HCT116 (cell line): Measurements from ENCODE around the gene SPTBN1. TPM values are rescaled to one million over a fixed set of nuclear protein-coding genes. Genes with fewer than 3 reads are reported as not detected.

Experiments used
- ATAC-seq: fragments of 200-7000 bp; cut with Tn5 transposase; 2 replicates; pipeline ENCODE4 v1.9.1; 2020; ENCODE audit warnings: mild to moderate bottlenecking, moderate library complexity
- BruUV-seq: library from RNA; stranded (reverse); fragments of 400-500 nt; replicated peaks from 2 replicates; lab custom pipeline; 2021; lab: Mats Ljungman, UMichigan
- CTCF ChIA-PET: fragments of 300-600 bp; sonication (Branson Sonifier 250); formaldehyde crosslinking; loops from one replicate; lab custom pipeline; 2021; ENCODE audit warnings: antibody characterized with exemption; lab: Charles Lee
- POLR2A ChIA-PET: fragments of 300-600, 350-600 bp; sonication (Branson Sonifier 250); formaldehyde crosslinking; loops from one replicate; lab custom pipeline; 2021; ENCODE audit warnings: antibody characterized with exemption; lab: Charles Lee
- RAD21 ChIA-PET, 2 experiments: fragments of 300-600 bp; sonication (Branson Sonifier 250); formaldehyde crosslinking; loops; one replicate each; lab custom pipeline; 2023; ENCODE audit warnings: low total read pairs in 2 of 2; ENCODE audit not compliant: uncharacterized antibody in 2 of 2, unreplicated experiment in 2 of 2, low non-redundant PET in 1 of 2; lab: Charles Lee
- DNase-seq: peaks from one replicate; pipeline ENCODE4 v3.0.0-alpha.2; 2010; ENCODE audit warnings: low read depth, low spot score
- H2AFZ ChIP-seq: fragments of 200-600 bp; shearing (Covaris generic), sonication (generic); 2 replicates; pipeline ENCODE4 v1.6.1; 2017; ENCODE audit warnings: low read depth, mixed run types, mixed read lengths, antibody characterized with exemption, low read length; ENCODE audit not compliant: poor library complexity, severe bottlenecking
- H3K27ac ChIP-seq: 2 replicates; pipeline ENCODE4 v1.5.1; 2012; ENCODE audit warnings: low read depth, low read length
- H3K27me3 ChIP-seq: fragments of 200-600 bp; sonication (generic); 2 replicates; pipeline ENCODE4 v1.6.1; 2016; ENCODE audit warnings: mixed run types, low read length, mixed read lengths; ENCODE audit not compliant: insufficient read depth
- H3K36me3 ChIP-seq, 2 experiments: fragments of 200-500 bp in 1 of 2; fragments of 200-600 bp in 1 of 2; sonication (Bioruptor generic) in 1 of 2; sonication (generic) in 1 of 2; 2 replicates each; pipeline versions ENCODE4 v1.5.1 to v1.6.1; 2014 to 2016; ENCODE audit warnings: low read length in 2 of 2, inconsistent platforms in 1 of 2, mixed read lengths in 1 of 2, mixed run types in 1 of 2; ENCODE audit not compliant: insufficient read depth in 2 of 2, control insufficient read depth in 1 of 2
- H3K4me1 ChIP-seq, 2 experiments: fragments of 200-600 bp in 1 of 2; sonication (generic) in 1 of 2; 2 replicates each; pipeline versions ENCODE4 v1.5.1 to v1.6.1; 2012 to 2017; ENCODE audit warnings: low read length in 2 of 2, inconsistent platforms in 1 of 2, mild to moderate bottlenecking in 1 of 2, mixed read lengths in 1 of 2, mixed run types in 1 of 2, moderate library complexity in 1 of 2; ENCODE audit not compliant: insufficient read depth in 2 of 2, control insufficient read depth in 1 of 2
- H3K4me2 ChIP-seq: fragments of 200-600 bp; sonication (generic); 2 replicates; pipeline ENCODE4 v1.6.1; 2017; ENCODE audit warnings: mixed run types, low read length, mixed read lengths
- H3K4me3 ChIP-seq, 2 experiments: fragments of 200-600 bp in 1 of 2; sonication (generic) in 1 of 2; replicated peaks in 1 of 2; 2 replicates each; pipeline ENCODE4 v1.5.1; 2011 to 2016; ENCODE audit warnings: low read length in 2 of 2, control low read depth in 1 of 2, low read depth in 1 of 2, mild to moderate bottlenecking in 1 of 2, mixed read lengths in 1 of 2, mixed run types in 1 of 2
- H3K79me2 ChIP-seq: fragments of 200-600 bp; sonication (generic); 2 replicates; pipeline ENCODE4 v1.6.1; 2017; ENCODE audit warnings: mild to moderate bottlenecking, mixed run types, low read length, moderate library complexity, mixed read lengths; ENCODE audit not compliant: insufficient read depth
- H3K9ac ChIP-seq: fragments of 200-600 bp; sonication (generic); 2 replicates; pipeline ENCODE4 v1.6.1; 2016; ENCODE audit warnings: low read length, mixed read lengths
- H3K9me2 ChIP-seq: fragments of 200-600 bp; sonication (generic), shearing (Covaris generic); 2 replicates; pipeline ENCODE4 v1.6.1; 2017; ENCODE audit warnings: mixed run types, mild to moderate bottlenecking, moderate library complexity; ENCODE audit not compliant: insufficient read depth
- H3K9me3 ChIP-seq, 2 experiments: fragments of 200-500 bp in 1 of 2; fragments of 200-600 bp in 1 of 2; sonication (Bioruptor generic) in 1 of 2; sonication (generic) in 1 of 2; 2 replicates each; pipeline ENCODE4 v1.6.1; 2014 to 2017; ENCODE audit warnings: low read length in 2 of 2, mixed read lengths in 2 of 2, inconsistent platforms in 1 of 2, low read depth in 1 of 2, mild to moderate bottlenecking in 1 of 2, mixed run types in 1 of 2, moderate library complexity in 1 of 2; ENCODE audit not compliant: control insufficient read depth in 1 of 2, insufficient read depth in 1 of 2
- H4K20me1 ChIP-seq: fragments of 200-600 bp; sonication (generic), shearing (Covaris generic); 2 replicates; pipeline ENCODE4 v1.6.1; 2017; ENCODE audit warnings: mixed run types, mild to moderate bottlenecking, moderate library complexity; ENCODE audit not compliant: insufficient read depth
- ATF3 ChIP-seq: IDR thresholded peaks from 2 replicates; pipeline ENCODE4 v1.6.1; 2012
- CEBPB ChIP-seq: IDR thresholded peaks from 2 replicates; pipeline ENCODE4 v1.6.1; 2012; ENCODE audit warnings: low read depth
- EGR1 ChIP-seq: IDR thresholded peaks from 2 replicates; pipeline ENCODE4 v1.6.1; 2012; ENCODE audit warnings: low read depth
- EZH2 ChIP-seq: fragments of 200-600 bp; sonication (generic); IDR thresholded peaks from 2 replicates; pipeline ENCODE4 v1.6.1; 2017; ENCODE audit warnings: antibody characterized with exemption, mixed run types
- POLR2A ChIP-seq: IDR thresholded peaks from 2 replicates; pipeline ENCODE4 v1.7.0; 2011; ENCODE audit warnings: borderline replicate concordance; ENCODE audit not compliant: insufficient read depth, insufficient read length; ENCODE audit errors: extremely low read depth
- RAD21 ChIP-seq: IDR thresholded peaks from 2 replicates; pipeline ENCODE4 v1.6.1; 2012; ENCODE audit warnings: low read depth, mild to moderate bottlenecking
- SRF ChIP-seq: IDR thresholded peaks from 2 replicates; pipeline ENCODE4 v1.6.1; 2012; ENCODE audit warnings: low read depth
- ZFX ChIP-seq: fragments of 450-650 bp; IDR thresholded peaks from 2 replicates; pipeline ENCODE4 v1.6.1; 2017
- ZNF274 ChIP-seq: fragments of 200-500 bp; sonication (Bioruptor generic); IDR thresholded peaks from 2 replicates; pipeline ENCODE4 v1.6.1; 2014; ENCODE audit warnings: mild to moderate bottlenecking, low read depth, low read length, inconsistent platforms
- intact Hi-C: fragments of 100-400 bp; cut with micrococcal nuclease; formaldehyde crosslinking; loops from 2 replicates; pipeline ENCODE4 v1.10.0; 2022
- total RNA-seq: library from RNA; stranded (reverse); gene quantifications from one replicate; pipeline ENCODE4 v1.2.1, GENCODE V29; 2021; ENCODE audit not compliant: unreplicated experiment
- TF ChIP-seq, protein P1 (sequence below), 3 experiments: fragments of 200-600 bp in 1 of 3; sonication (generic) in 1 of 3; IDR thresholded peaks in 2 of 3; conservative IDR thresholded peaks in 1 of 3; 2 replicates each; pipeline ENCODE4 v1.5.1; 2012 to 2017; ENCODE audit warnings: low read depth in 2 of 3, low read length in 2 of 3, antibody characterized with exemption in 1 of 3, borderline replicate concordance in 1 of 3, control low read depth in 1 of 3, mild to moderate bottlenecking in 1 of 3, mixed read lengths in 1 of 3, mixed run types in 1 of 3, moderate library complexity in 1 of 3; ENCODE audit not compliant: insufficient read depth in 1 of 3

SPTBN1 gene
- total RNA-seq, 1 experiment from 2014 or later: 84.4 TPM

GRCh38 chr2:54665436-54665856, 209.3 kb downstream of the SPTBN1 start:
- H3K4me3 ChIP-seq: no peak overlapping the region
- H3K9me2 ChIP-seq: no peaks in the 10 kb centered on the region
- DNase-seq (peak; percentile 32), ATAC-seq (peak; percentile 83)
- no peak overlapping the region for H2AFZ ChIP-seq
- H3K27ac ChIP-seq: no peak overlapping the region
- intact Hi-C loops: loop anchor here (1.0 to 10.0 kb wide), 4 partner anchors 39 to 512 kb away; no protein-coding TSS in a partner anchor
- no peak overlapping the region for H3K4me2 ChIP-seq
- H3K27me3 ChIP-seq: no peaks in the 10 kb centered on the region
- ChIA-PET RAD21 (interaction anchor here (0.6 to 1.5 kb wide), 5 partner anchors 39 to 173 kb away, joined by 3 to 5 read pairs (median 4); no protein-coding TSS in a partner anchor), CTCF (interaction anchor here (0.8 to 3.7 kb wide), 17 partner anchors 9 to 558 kb away, joined by 3 to 47 read pairs (median 6); no protein-coding TSS in a partner anchor), POLR2A (interaction anchor here (1.5 kb wide), 1 partner anchor 39 kb away, joined by 6 read pairs; no protein-coding TSS in a partner anchor)
- peaks cover 0 to 8% of the 10 kb centered on the region in 2 experiments; a peak in 1 of 4 replicates for H3K4me1 ChIP-seq
- peaks cover 7 to 32% of the 10 kb centered on the region in 2 experiments; a peak in 3 of 4 replicates for H3K36me3 ChIP-seq
- H4K20me1 ChIP-seq: no peaks in the 10 kb centered on the region
- no TSS peak for BruUV-seq
- no peak overlapping the region for H3K9ac ChIP-seq
- no peak for TF ChIP-seq ATF3
- peak; percentile 63 for TF ChIP-seq RAD21
- TF ChIP-seq, protein P1, sequence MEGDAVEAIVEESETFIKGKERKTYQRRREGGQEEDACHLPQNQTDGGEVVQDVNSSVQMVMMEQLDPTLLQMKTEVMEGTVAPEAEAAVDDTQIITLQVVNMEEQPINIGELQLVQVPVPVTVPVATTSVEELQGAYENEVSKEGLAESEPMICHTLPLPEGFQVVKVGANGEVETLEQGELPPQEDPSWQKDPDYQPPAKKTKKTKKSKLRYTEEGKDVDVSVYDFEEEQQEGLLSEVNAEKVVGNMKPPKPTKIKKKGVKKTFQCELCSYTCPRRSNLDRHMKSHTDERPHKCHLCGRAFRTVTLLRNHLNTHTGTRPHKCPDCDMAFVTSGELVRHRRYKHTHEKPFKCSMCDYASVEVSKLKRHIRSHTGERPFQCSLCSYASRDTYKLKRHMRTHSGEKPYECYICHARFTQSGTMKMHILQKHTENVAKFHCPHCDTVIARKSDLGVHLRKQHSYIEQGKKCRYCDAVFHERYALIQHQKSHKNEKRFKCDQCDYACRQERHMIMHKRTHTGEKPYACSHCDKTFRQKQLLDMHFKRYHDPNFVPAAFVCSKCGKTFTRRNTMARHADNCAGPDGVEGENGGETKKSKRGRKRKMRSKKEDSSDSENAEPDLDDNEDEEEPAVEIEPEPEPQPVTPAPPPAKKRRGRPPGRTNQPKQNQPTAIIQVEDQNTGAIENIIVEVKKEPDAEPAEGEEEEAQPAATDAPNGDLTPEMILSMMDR (IDR thresholded peaks at IDR 0.05 in 2 of 3, conservative IDR thresholded peaks at IDR 0.05 in 1 of 3; ENCODE audit: borderline replicate concordance in 1 of 3, insufficient read depth in 1 of 3, low read depth in 2 of 3, low read length in 2 of 3): peak; percentile 33 to 85 (median 78); a peak in 5 of 6 replicates
- no peaks in the 10 kb centered on the region for H3K79me2 ChIP-seq
- H3K9me3 ChIP-seq: no peaks in the 10 kb centered on the region

DNA sequence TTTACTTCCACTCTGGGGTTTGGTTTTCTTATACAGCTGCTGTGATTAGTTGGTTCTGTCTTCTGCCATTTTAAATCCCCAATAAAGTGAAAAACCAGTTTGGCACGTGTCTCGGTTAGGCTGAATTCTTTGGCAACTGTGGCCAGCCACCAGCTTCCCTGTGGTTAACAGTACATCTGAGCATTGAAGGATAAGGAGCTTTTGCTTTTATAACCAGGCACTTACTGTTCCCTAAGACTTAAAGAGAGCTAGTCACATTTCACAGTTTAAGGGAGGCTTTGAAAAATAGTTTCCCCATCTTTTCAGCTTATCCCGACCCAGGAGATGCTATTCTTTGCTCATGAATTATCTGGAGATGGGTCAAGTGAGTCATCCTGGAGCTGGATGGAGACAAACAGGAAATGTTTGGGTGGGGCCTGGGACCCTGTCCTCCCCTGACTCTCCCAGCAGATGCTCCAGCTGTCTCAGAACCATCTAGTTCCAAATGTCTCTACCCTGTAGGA, 210.1 kb downstream of the SPTBN1 start:
- no peak overlapping the region for H3K27ac ChIP-seq
- no peaks in the 10 kb centered on the region for H4K20me1 ChIP-seq
- peaks cover 8 to 25% of the 10 kb centered on the region in 2 experiments; a peak in 3 of 4 replicates for H3K36me3 ChIP-seq
- intact Hi-C loops: loop anchor here (5.0 to 10.0 kb wide), 3 partner anchors 171 to 511 kb away; no protein-coding TSS in a partner anchor
- no peak overlapping the region for H2AFZ ChIP-seq
- no peak overlapping the region for H3K4me2 ChIP-seq
- H3K4me3 ChIP-seq: no peak overlapping the region
- H3K27me3 ChIP-seq: no peaks in the 10 kb centered on the region
- no peaks in the 10 kb centered on the region for H3K9me2 ChIP-seq
- H3K79me2 ChIP-seq: no peaks in the 10 kb centered on the region
- DNase-seq (no peak), ATAC-seq (no peak)
- ChIA-PET POLR2A (no interaction called here), CTCF (interaction anchor here (0.8 to 3.7 kb wide), 7 partner anchors 12 to 559 kb away, joined by 3 to 47 read pairs (median 9); no protein-coding TSS in a partner anchor), RAD21 (interaction anchor here in 1 of 2 experiments (1.5 kb wide), 1 partner anchor 172 kb away, joined by 5 read pairs; no protein-coding TSS in a partner anchor)
- no peaks in the 10 kb centered on the region for H3K9me3 ChIP-seq
- no peak for TF ChIP-seq EGR1
- no peak for TF ChIP-seq RAD21
- no peak for TF ChIP-seq CEBPB
- TF ChIP-seq EZH2: no peak
- TF ChIP-seq ATF3: no peak
- TF ChIP-seq POLR2A: no peak
- no peak for TF ChIP-seq ZNF274
- no peak for TF ChIP-seq SRF
- no peak for TF ChIP-seq ZFX
- H3K9ac ChIP-seq: no peak overlapping the region
- no TSS peak for BruUV-seq
- H3K4me1 ChIP-seq: peaks cover 0 to 8% of the 10 kb centered on the region in 2 experiments; a peak in 1 of 4 replicates
